NCI-H2107 treated with DMSO at 0.1 percent for 48 hours (cell line): Measurements from ENCODE around the gene CRTC2.

ENCODE experiments used
- DNase-seq: peaks from one replicate; lab custom pipeline; 2025; ENCODE audit not compliant: unreplicated experiment; lab: John Stamatoyannopoulos, UW

Gene CRTC2

GRCh38 chr1:153973525-153973924, 15.1 kb upstream of the CRTC2 start:
- no peak for DNase-seq

DNA sequence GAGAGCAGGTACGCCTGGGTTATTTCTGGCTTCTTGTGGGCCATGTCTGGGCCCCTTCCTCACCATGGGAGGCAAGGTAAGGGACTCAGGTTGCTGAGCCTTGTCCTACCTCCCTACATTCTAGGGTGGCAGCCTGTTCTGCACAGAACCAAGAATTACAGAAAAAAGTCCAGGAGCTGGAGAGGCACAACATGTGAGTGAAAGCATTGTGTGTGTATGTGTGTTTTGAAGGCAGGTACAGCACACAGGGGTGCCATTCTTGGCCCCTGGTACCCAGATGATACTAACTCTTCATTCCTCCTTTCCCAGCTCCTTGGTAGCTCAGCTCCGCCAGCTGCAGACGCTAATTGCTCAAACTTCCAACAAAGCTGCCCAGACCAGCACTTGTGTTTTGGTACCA, 14.7 kb upstream of the CRTC2 start:
- no peak for DNase-seq

GRCh38 chr1:153970346-153970745, 11.9 kb upstream of the CRTC2 start:
- no peak for DNase-seq

GRCh38 chr1:153968972-153969371, 10.6 kb upstream of the CRTC2 start:
- no peak for DNase-seq

- DNase-seq, result no peak
Measured at GRCh38 chr1:153968408-153968807, 10.0 kb upstream of the CRTC2 start.

DNA sequence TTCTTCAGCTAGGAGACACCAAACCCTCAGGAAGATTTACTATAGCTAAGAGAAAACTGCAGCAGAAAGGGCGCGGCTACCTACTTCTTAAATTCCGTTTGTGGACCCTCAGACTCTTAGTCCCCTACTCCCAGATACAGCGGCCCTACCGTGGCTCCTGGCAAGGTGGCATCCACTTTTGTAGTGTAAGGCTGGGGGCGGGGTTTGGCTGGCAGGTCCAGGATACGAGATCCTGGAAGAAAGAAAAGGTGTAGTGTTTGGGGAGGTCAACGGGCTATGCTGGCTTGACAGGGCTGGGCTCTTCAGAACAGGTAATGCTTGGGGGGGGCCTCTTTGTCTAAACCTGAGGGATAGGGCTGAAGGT, 9.6 kb upstream of the CRTC2 start:
- DNase-seq, result peak; percentile 80

DNA sequence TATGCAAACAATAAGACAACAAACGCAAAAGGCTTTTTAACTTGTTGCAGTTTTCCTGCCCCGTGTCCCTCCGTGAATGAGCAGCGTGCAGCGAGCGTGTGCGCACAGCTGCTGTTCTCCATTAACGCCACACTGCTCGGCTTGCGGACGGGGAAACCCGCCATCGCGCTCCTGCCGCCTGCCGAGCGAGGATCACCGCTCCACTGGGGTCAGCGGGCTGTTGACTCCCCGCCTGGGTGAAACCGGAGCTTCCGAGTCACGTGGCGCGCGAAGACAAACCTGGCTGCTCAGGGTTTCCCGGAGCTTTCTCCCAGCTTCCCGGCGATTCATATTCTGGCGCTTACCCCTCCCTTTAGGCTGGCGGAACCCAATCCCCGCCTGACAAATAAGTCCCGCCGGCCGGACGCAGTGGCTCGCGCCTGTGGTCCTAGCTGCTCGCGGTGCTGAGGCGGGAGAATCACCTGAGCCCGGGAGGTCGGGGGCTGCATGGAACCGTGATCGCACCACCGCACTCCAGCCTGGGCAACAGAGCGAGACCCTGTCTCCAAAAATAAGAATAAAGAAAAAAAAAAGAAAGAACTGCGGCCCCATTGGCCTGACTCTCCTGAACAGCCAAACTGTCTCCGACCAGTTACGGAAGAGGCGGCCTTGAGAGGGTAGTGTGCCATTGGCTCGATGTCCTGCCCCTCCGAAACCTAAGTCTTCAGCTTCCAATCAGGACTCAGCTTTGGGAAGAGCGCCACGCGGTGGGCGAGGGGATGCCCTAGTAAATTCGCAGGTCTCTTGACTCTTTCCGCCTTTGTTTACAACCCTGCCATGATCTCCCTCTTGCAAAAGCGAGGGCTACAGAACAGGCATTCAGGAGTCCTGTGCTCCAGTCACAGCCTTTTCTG, 8.9 kb upstream of the CRTC2 start, which contains the start of gene CREB3L4:
CREB3L4 (plus strand) TSS at position 796 of the 893 bp plus-strand sequence. CDS start 624 bp downstream, outside the sequence.
- peak; percentile 99 for DNase-seq

- no peak for DNase-seq
Measured at GRCh38 chr1:153963850-153964331, 5.5 kb upstream of the CRTC2 start.

DNA sequence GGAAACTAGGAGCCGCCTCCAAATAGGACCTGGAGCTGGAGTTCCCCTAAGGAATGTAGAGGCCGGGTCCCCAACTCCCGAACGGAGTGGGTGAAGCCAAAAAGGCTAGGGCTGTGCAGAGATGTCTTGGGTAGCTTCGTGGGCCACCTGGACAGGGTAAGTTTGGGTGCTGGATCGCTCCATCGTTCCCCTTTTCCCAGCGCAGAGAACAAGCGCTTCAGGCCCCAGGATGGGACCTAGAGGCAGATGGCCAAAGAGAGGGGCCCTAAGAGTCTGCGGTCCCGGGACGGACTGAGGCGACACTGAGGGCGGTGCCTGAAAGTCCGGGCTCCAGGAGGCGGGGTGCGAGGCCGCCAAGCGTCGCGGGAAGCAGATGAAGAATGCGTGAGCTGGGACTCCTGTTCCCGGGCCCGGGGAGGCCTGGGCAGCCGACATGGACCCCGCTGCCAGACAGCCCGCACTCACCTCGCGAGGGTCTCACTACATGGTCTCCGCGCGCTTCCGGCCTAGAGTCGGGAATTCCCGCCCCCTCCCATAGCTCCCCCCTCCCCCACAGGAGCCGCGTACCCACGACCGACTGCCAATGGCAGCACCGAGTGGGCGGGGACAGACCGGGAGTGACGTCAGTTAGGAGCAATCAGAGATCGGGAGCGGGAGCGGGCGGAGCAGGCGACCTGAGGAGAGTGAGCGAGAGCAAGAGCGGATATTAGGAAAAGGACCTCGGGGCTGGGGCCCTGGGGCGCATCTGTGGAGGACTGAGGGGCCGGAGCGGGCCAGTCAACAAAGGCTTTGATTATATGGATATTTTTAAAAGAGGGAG, 4.8 kb upstream of the CRTC2 start, which contains the start of gene SLC39A1:
SLC39A1 (minus strand) TSS at position 508 of the 820 bp plus-strand sequence. CDS start 822 bp downstream, outside the sequence.
- DNase-seq, result peak; percentile 98

GRCh38 chr1:153962088-153963029, 3.9 kb upstream of the CRTC2 start:
- DNase-seq, result no peak

DNA sequence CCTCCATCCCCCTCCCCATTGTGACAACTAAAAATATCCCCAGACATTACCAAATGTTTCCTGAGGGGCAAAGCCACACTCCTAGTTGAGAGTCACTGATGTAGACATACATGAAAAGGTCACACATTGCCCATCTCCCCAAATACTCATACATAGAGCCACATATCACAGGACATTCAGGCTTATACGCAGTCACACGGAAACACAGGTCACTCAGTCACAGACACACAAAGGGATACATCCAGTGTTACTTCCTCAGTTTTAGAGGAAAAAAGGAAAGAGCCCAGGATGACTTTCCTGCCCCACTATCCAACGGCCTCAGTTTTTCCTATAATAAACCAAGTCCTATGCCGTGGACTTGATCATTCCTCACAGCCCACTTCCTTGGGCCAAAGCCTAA, 3.0 kb upstream of the CRTC2 start:
- no peak for DNase-seq

DNA sequence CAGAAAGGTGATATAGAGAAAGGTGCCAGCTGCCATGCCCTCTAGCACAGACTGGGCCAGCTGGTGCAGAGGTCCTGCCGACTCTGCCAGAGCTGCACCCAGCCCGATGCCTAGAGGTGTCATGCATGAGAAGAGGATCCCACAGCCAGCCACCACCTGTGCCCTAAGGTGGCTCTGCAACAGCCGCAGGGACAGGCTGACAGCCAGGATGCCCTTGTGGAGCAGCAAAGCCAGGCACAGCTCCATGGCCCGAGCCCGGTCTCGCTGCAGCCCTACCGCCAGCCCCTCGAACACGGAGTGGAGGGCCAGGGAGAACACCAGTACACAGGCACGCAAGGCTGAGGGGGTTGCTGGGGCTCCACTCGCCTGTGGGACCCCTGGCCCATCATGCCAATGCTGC, 1.8 kb upstream of the CRTC2 start:
- no peak for DNase-seq

DNA sequence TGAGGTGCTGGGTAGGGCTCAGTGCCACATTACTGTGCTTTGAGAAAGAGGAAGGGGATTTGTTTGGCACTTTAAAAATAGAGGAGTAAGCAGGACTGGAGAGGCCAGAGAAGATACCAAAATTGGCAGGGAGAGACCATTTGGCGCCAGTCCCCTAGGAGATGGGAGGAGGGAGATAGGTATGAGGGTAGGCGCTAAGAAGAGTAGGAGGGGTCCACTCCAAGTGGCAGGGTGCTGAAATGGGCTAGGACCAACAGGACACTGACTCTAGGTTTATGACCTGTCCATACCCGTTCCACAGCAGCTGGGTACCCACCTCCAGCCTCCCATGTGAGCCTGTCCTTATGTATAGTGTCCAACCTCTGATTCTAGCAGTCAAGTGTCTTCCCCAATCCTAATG, 1.0 kb upstream of the CRTC2 start:
- no peak for DNase-seq

GRCh38 chr1:153958961-153959260, 499 bp upstream of the CRTC2 start:
- DNase-seq, result no peak

DNA sequence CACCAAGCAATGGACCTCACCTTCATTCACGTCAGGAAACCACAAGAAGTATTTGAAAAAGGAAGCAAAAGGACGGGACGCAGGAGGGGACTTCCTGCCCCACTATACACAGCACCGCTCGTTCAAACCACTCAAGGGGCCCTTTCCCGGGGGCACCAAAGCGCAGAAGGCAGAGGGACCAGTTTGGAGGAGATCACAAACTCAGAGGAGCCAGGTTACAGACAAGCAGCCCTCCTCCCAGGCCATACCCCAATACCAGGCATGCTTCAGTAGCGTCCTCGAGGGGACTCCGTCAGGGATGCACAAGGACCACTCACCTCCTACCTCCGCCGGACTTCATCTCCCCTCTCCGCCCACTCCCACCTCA, 685 bp downstream of the CRTC2 start:
- no peak for DNase-seq

- no peak for DNase-seq
Measured at GRCh38 chr1:153956997-153957715, 1.3 kb downstream of the CRTC2 start.

- DNase-seq, result no peak
Measured at GRCh38 chr1:153954826-153955225, 3.6 kb downstream of the CRTC2 start.

- DNase-seq, result no peak
Measured at GRCh38 chr1:153953859-153954365, 4.5 kb downstream of the CRTC2 start.

DNA sequence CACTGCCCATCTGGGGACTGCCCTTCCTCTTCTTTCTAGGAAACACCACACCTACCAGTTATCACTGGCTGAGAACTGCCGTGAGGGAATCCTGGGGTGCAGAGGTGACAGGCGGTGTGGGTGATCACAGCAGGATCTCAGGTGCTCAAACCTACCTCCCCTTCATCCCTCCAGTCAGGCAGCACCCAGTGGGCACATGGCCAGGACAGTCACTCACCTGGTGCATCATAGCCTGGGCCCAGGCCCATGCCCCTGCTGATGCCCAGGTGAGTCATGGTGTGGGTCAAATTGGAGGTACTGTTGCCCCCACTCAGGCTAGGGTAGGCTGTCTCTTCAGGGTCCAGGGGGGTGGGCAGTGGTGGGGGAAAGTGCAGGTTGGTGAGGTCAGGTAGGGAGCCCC, 6.6 kb downstream of the CRTC2 start:
- DNase-seq, result no peak

DNA sequence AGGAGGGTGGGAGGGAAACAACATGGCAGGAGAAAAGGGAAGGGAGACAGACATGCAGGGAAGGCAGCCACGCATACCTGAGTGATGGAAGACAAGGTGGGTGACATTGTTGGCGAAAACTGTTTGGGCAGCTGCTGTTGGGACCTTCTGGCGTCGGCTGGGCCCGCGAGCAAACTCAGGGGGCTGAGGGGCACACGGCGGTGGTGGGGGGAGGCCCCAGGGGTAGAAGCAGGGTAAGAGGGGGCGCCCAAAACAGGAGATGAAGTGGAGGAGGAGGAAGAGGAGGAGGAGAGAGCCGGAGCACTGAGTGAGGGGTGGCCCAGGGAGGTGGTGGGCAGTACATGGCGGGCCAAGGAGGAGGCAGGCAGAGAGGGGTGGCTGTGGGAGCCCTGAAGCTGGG, 7.2 kb downstream of the CRTC2 start:
- no peak for DNase-seq
